Epithelial cell of proximal tubule (primary cell): Measurements from ENCODE around the gene UMODL1. TPM values are rescaled to one million over a fixed set of nuclear protein-coding genes. Genes with fewer than 3 reads are reported as not detected.

ENCODE experiments used
- DNase-seq: peaks from one replicate; pipeline ENCODE4 v3.0.0-alpha.2; 2011; ENCODE audit warnings: low read depth
- H3K4me3 ChIP-seq: 2 replicates; pipeline ENCODE4 v1.5.1; 2011; ENCODE audit warnings: low read depth, mild to moderate bottlenecking, low read length
- total RNA-seq: library from RNA; depleted of rRNA; stranded (reverse); fragments of >200 nt; gene quantifications from 2 replicates; pipeline ENCODE4 v1.2.3, GENCODE V29; 2015
- TF ChIP-seq, protein P1 (sequence below): conservative IDR thresholded peaks from 2 replicates; pipeline ENCODE4 v1.5.1; 2012; ENCODE audit warnings: low read depth, mild to moderate bottlenecking, low read length

Gene UMODL1
- total RNA-seq, 1 donor from 2014 or later, result not detected

DNA sequence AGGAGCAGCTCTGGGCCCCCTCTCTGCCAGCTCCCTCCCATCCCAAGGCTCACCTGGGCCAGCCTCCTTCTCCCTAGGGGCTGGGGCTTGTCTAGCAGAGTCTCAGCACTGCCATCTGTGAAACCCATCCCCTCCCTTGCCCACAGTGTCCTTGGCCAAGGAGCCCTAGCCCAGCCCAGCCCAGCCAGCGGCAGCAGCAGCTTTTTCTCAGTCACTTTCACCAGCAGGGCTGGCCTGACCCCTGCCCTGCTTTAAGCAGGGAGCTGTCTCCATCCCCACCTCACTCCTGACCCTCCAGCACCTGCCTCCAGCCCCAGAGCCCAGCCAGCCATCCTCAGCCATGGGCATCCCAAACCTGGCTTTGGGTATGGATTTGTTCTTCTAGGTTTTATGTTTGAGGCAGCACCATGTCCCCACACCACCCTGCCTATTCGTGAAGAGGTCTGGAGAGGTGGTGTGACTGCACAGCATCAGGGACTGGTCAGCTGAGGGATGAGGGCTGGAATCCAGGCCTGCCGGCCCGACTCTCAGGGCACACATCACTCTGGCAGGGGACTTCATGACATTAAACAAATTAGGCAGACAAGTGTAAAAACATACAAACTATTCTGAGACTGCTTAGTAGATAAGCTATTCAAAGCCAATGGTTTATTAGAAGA, 111.7 kb downstream of the UMODL1 start:
- H3K4me3 ChIP-seq, result no peak overlapping the region
- no peak for DNase-seq
- TF ChIP-seq, protein P1, sequence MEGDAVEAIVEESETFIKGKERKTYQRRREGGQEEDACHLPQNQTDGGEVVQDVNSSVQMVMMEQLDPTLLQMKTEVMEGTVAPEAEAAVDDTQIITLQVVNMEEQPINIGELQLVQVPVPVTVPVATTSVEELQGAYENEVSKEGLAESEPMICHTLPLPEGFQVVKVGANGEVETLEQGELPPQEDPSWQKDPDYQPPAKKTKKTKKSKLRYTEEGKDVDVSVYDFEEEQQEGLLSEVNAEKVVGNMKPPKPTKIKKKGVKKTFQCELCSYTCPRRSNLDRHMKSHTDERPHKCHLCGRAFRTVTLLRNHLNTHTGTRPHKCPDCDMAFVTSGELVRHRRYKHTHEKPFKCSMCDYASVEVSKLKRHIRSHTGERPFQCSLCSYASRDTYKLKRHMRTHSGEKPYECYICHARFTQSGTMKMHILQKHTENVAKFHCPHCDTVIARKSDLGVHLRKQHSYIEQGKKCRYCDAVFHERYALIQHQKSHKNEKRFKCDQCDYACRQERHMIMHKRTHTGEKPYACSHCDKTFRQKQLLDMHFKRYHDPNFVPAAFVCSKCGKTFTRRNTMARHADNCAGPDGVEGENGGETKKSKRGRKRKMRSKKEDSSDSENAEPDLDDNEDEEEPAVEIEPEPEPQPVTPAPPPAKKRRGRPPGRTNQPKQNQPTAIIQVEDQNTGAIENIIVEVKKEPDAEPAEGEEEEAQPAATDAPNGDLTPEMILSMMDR, result no peak

DNA sequence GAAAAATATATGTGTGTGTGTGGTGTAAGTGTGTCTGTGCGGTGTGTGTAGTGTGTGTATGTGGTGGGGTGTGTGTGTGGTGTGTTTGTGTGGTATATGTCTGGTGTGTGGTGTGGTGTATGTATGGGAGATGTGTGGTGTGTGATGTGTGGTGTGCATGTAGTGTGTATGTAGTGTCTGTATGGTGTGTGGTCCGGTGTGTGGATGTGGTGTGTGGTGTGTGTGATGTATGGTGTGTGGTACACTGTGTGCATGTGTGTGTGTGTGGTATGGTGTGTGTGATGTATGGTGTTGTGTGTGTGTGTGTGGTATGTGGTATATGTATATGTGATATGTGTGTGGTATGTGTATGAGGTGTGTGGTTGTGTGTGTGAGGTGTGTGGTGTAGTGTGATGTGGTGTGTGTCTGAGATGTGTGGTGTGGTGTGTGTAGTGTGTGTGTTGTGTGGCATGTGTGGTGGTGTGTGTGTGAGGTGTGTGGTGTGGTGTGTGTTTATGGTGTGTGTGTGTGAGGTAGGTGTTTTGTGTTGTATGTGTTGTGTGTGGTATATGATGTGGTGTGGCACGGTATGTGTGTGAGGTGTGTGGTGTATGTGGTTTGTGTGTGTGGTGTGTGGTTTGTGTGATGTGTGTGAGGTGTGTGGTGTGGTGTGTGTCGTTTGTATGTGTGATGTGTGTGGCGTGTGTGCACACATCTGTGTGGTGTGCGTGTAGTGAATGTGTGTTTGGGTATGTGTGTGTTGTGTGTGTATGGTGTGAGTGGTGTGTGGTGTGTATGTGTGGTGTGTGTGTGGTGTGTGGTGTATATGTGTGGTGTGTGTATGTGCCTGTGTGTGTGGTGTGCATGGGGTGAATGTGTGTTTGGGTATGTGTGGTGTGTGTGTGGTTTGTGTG, 112.5 kb downstream of the UMODL1 start:
- H3K4me3 ChIP-seq, result no peak overlapping the region
- DNase-seq, result no peak
- TF ChIP-seq, protein P1, result no peak

DNA sequence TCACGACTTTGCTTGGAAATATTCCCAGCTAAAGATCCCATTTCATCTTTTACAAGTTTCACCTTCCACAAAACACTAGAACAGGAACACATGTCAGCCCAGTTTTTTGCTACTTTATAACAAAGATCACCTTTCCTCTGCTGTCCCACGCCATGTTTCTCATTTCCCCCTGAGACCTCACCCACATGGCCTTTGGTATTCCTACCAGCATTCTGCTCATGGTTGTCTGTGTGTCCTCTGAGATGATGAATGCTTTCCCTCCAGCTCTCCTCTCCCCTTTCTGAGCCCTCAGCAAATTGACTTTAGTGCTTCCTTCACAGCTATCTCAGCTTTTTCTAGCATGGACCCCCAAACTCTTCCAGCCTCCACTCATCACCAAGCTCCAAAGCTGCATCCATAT, 115.5 kb downstream of the UMODL1 start:
- no peak overlapping the region for H3K4me3 ChIP-seq
- no peak for DNase-seq
- TF ChIP-seq, protein P1, result no peak

DNA sequence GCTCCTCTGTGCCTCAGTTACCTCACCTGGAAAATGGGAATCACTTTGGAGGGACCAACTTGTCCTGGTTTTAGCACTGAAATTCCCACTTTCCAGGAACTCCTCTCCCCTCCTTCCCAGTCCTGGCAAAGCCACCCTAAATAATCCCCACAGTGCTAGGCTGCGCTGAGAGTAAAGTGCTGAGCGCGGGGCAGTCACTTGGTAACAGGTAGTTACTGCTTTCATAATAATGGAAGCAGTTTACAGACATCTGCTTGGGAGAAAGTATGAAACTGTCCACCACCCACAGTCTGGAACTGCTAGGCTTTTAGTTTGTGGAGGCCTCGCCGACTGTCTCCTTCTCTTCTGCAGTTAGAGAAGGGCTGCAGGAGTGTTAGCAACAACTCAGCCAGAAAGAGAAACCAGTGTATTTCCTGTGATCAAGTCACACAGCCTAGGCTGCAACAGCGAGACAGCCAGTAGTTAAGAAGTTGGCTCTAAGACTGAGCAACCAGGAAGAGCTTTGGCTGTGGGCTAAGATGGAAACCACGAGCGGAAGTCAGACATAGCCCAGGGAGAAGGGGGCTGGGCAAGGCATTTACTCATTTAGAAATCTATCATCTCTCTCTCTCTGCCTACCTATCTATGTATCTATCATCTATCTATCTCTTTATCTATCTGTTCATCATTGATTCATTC, 117.0 kb downstream of the UMODL1 start:
- no peak for DNase-seq
- TF ChIP-seq, protein P1, result no peak
- no peak overlapping the region for H3K4me3 ChIP-seq

DNA sequence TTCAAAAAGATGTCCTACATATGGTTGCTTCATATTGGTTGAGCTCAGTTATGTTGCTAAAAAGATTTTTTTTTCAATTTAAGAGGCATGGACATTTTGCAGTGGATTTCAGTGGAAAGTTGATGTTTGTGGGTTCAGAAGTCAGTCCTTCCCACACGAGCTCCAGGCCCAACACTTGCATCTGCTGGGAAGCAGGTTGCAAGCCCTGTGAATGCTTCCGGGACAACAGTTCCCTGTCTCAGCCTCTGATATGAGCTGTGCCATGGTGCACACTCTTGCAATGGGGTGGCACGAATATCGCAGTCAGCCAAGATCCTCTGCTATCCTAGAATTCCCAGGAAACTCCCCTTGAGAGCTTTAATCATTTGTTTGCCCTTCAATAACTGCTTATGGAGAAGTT, 117.5 kb downstream of the UMODL1 start:
- H3K4me3 ChIP-seq, result no peak overlapping the region
- TF ChIP-seq, protein P1, result no peak
- DNase-seq, result no peak

DNA sequence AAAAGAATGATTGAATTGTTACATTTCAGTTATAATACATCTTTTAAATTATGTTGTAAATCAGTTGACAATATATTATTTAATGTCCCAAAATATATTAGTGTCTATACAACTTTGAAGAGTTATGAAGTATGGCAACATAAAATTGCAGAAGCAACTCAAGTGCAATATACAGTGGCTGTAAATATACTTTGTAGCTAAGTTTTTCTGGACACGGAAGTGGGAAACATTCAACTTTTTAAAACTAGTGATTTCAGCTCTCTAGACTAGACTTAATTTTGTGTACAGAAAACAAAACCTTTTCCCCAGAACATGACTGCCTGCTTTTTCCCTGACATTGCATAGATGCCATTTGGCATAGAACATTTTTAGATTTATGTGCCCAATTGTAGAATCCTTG, 118.3 kb downstream of the UMODL1 start:
- DNase-seq, result no peak
- TF ChIP-seq, protein P1, result no peak

More for the DNA sequence above, 118.3 kb downstream of the UMODL1 start:
- no peak overlapping the region for H3K4me3 ChIP-seq
